ENCODE data around the gene GALR3.

Gene GALR3

DNA sequence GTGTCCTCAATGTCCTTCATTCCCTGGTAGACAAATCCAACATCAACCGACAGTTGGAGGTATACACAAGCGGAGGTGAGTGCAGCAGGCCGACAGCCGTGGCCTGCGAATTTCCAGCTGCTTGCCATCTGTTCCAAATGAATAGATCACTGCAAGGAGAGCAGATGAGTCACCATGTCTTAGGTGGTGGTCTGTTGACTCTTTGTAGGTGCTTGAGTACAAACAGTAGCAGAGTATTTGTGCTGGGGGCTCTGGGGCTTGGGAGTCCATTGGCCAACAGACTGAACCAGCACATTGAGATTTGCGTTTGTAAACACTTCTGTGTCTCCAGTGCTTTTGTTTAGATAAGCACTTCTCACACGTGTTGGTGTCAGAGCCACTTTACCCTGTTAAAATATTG lies 47.1 kb downstream of the GALR3 start:
- DNase-seq (ENCODE audit: low read depth): no peak

Data from activated T-cell treated with anti-CD3 and anti-CD28 coated beads for 1 hour (primary cell).